GM12864 (cell line): Measurements from ENCODE around the gene LDLRAD3.

Source experiments
- DNase-seq: peaks from one replicate; pipeline ENCODE4 v3.0.0-alpha.2; 2011; ENCODE audit warnings: low read depth
- H3K4me3 ChIP-seq: 2 replicates; pipeline ENCODE4 v1.5.1; 2011; ENCODE audit warnings: mild to moderate bottlenecking, low read depth, low read length, control low read depth
- TF ChIP-seq, protein P1 (sequence below): IDR thresholded peaks from 2 replicates; pipeline ENCODE4 v1.5.1; 2011; ENCODE audit warnings: low read depth, mild to moderate bottlenecking, moderate library complexity, low read length, control low read depth, inconsistent platforms; ENCODE audit errors: missing control alignments

Gene LDLRAD3

DNA sequence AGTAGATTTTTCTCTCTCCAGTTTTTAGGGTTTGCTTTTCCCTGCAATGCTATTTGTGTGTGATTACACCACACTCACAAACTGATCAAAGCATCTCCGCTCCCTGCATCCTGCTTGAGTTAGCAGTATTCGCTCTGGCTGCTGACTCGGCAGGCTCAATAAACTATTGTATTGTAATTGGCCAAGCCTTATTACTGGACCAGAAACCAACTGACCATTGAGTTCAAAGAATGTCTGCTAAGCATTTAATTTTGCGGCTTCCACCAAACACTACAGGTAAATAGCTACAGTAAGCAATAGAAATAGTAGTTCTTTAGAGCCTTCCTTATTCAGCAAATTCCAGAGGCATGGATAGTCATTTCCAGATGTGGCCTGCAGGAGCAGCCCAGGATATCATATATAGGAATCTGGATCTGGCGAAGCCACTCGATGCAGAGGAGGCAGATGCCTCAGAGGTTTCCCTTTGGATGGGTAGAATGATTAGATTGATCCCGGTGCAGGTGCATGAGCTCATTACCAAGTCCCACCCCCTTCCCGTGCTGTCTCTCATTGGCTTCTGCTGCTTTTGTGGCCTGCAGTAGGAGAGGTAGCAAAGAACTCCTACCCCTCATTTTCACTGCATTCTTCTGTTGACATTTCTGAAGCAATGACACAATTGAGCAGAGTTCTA lies 268.0 kb downstream of the LDLRAD3 start:
- H3K4me3 ChIP-seq: no peak overlapping the region
- DNase-seq: no peak
- TF ChIP-seq, protein P1, sequence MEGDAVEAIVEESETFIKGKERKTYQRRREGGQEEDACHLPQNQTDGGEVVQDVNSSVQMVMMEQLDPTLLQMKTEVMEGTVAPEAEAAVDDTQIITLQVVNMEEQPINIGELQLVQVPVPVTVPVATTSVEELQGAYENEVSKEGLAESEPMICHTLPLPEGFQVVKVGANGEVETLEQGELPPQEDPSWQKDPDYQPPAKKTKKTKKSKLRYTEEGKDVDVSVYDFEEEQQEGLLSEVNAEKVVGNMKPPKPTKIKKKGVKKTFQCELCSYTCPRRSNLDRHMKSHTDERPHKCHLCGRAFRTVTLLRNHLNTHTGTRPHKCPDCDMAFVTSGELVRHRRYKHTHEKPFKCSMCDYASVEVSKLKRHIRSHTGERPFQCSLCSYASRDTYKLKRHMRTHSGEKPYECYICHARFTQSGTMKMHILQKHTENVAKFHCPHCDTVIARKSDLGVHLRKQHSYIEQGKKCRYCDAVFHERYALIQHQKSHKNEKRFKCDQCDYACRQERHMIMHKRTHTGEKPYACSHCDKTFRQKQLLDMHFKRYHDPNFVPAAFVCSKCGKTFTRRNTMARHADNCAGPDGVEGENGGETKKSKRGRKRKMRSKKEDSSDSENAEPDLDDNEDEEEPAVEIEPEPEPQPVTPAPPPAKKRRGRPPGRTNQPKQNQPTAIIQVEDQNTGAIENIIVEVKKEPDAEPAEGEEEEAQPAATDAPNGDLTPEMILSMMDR: no peak

DNA sequence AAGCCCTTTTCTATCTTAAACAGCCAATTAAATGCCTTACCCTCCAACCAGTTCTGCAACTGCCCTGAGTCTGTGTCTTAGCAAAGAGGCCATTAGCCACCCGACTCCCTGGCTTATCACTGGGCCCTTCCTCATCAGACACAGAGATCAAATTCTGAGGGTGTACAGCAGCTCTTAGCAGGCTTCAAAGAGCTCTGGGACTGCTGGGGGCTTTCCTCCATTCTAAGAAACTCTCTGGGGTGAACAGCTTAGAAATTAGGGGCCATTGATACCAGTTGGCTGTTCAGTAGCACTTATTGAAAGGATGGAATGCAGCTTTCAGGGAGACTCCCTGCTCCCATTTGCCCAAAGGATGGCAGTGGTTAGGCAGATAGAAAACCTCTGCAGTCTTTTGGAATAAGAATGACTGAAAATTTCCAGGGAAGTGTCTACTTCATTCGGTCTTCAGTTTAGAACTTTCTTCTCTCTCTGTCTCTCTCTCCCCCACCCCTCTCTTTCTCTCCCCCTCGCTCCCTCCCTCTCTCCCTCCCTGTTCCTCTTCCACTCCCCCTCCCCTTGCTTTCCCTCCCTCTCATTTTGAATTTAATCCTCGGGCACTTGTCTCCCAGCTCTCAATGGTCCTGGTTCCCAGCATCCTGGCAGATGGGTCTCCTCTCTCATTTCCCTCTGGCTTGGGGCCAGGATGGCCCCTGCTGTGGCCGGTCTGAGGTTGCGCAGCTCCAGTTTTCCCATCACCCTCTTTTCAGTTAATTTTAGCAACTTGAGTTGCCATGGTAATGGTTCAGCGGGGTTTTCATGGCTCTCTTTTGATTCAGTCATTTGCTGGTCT lies 268.9 kb downstream of the LDLRAD3 start:
- TF ChIP-seq, protein P1: no peak
- DNase-seq: no peak
- no peak overlapping the region for H3K4me3 ChIP-seq

DNA sequence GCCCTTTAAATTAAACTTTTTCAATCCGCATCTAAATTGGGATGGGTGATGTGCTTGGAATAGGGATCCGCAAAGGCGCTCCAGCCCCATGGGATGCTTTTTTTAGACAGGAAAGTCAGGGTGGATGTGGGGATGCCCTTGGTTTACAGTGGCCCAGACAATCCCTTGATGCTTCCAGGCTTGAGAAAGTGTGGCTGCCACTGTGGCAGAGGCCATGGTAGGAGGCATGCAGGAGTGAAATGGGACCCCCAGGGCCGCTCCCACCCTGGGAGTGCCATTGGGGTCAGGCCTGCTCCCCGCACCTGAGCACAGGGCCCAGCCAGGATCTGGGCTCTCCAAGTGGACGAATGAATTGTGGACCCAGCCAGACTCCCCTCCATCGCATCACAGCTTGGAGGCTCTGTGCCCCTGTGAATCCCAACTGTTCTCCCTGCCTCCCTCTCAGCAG lies 269.6 kb downstream of the LDLRAD3 start:
- TF ChIP-seq, protein P1: no peak
- DNase-seq: no peak
- H3K4me3 ChIP-seq: no peak overlapping the region

DNA sequence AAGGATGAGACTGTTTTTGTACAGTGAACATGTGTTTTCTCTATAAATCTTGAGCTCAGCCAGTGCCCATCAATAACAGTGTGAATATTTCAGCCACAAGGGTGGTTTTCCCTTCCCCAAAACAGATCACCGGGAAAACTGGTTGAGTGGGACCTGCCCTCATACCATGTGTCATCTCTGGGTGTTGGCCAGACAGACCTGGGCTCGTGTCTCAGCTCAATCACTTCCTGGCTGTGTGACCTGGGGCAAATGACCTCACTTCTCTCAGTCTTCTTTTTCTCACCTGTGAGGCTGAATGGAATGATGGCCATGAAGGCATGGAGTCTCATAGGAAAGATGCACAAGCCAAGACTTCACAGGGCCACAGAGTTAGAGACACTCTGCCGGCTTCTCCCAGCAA lies 270.6 kb downstream of the LDLRAD3 start:
- DNase-seq: no peak
- TF ChIP-seq, protein P1: no peak
- H3K4me3 ChIP-seq: no peak overlapping the region

DNA sequence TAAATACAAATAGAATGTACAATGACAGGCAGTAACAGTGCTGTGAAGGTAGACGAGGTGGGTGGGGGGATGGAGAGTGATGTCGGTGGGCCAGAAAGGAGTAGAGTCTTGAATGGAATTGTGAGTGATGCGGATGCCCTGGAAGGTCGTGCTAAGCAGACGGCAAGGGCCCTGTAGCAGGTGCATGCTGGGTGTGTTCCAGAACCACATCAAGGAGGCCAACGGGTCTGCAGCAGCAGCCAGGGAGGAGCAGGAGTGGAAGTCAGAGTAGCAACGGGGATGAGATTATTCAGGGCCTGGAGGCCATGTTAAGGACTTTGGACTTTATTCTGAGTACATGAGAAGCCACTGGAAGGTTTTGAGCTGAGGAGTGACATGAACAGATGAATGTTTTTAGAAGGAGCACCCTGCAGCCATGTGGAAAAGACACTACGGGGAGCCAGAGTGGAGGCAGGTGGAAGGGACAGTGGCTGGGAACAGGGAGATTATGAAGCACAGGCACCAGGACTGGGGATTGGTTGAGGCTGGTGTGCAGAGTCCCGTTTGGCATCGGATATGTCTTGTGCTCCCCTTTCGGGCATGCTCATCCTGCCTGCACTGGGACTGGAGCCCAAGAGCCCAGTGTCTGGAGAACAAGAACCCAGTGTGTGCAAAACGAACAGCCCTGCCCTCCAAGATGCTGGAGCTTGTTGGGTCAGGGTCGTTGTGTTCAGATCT lies 271.3 kb downstream of the LDLRAD3 start:
- H3K4me3 ChIP-seq: no peak overlapping the region
- DNase-seq: no peak

DNA sequence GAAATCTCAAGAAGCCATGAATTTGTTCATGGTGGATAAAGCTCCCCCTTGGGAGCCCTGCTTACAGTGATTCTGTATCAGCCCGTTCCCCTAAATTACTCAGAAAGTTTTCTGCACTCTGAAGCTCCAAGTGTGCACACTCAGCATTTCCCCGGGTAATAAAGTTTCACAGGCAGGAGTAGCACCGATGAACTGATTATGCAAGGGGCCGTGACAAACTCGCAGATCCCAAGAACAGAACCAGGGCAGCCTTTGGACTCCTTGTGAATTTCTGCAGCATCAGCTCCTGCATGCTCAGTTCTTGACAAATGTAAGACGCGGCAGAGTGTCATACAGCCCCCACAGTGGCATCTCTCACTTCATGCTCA lies 271.8 kb downstream of the LDLRAD3 start:
- no peak overlapping the region for H3K4me3 ChIP-seq
- DNase-seq: no peak
- TF ChIP-seq, protein P1: no peak

More for the DNA sequence above, 271.3 kb downstream of the LDLRAD3 start:
- TF ChIP-seq, protein P1: no peak
